Prostate gland (tissue), 2 donors: Measurements from ENCODE around the gene HPS3. TPM values are rescaled to one million over a fixed set of nuclear protein-coding genes. Genes with fewer than 3 reads are reported as not detected.
A peak's percentile ranks its signal among the peaks of the same experiment; 100 is the strongest.

Experiments
- DNase-seq: peaks from one replicate; pipeline ENCODE4 v3.0.0-alpha.2; 2019; ENCODE audit warnings: low spot score
- H3K27ac ChIP-seq, 2 donors: fragments of 200-600 bp; sonication (generic); 2 replicates each; pipeline ENCODE4 v1.5.1; 2017 to 2019
- H3K27me3 ChIP-seq: fragments of 200-600 bp; sonication (generic); replicated peaks from 2 replicates; pipeline ENCODE4 v1.5.1; 2019; ENCODE audit not compliant: insufficient read depth
- H3K36me3 ChIP-seq, 2 donors: fragments of 200-600 bp; sonication (generic); 1 replicate in 1 of 2; 2 replicates in 1 of 2; pipeline versions ENCODE4 v1.5.1 to v1.8.1; 2017 to 2019
- H3K4me1 ChIP-seq: fragments of 200-600 bp; sonication (generic); replicated peaks from 2 replicates; pipeline ENCODE4 v1.5.1; 2019
- H3K4me3 ChIP-seq, 2 donors: fragments of 200-600 bp; sonication (generic); 2 replicates each; pipeline ENCODE4 v1.5.1; 2017 to 2019
- H3K9me3 ChIP-seq: fragments of 200-600 bp; sonication (generic); 2 replicates; pipeline ENCODE4 v1.5.1; 2017
- POLR2A ChIP-seq: fragments of 450-650 bp; IDR thresholded peaks from one replicate; pipeline ENCODE4 v1.6.1; 2016; ENCODE audit warnings: antibody characterized with exemption, mild to moderate bottlenecking
- POLR2AphosphoS5 ChIP-seq: sonication (generic); formaldehyde crosslinking; IDR thresholded peaks from one replicate; pipeline ENCODE4 v1.6.1; 2017; ENCODE audit warnings: antibody characterized with exemption
- WGBS: methylation state at CpG from one replicate; pipeline ENCODE4 v1.1.5; 2018; 5-methylcytosine and 5-hydroxymethylcytosine counted together
- intact Hi-C: fragments of 100-400 bp; cut with DNase I; formaldehyde crosslinking; loops from one replicate; pipeline ENCODE4 v1.14.2; 2022
- total RNA-seq, 2 donors: library from RNA; depleted of rRNA; stranded (reverse); fragments of >200 nt; gene quantifications; one replicate each; pipeline ENCODE4 v1.1.0, GENCODE V29; 2016
- TF ChIP-seq, protein P1 (sequence below), 4 experiments: fragments of 200-600 bp in 2 of 4; fragments of 450-650 bp in 2 of 4; sonication (generic) in 2 of 4; IDR thresholded peaks; 1 replicate in 3 of 4; 2 replicates in 1 of 4; pipeline ENCODE4 v1.5.1; 2016 to 2019; ENCODE audit warnings: antibody characterized with exemption in 4 of 4, mild to moderate bottlenecking in 2 of 4, moderate library complexity in 2 of 4

HPS3 gene, protein sequence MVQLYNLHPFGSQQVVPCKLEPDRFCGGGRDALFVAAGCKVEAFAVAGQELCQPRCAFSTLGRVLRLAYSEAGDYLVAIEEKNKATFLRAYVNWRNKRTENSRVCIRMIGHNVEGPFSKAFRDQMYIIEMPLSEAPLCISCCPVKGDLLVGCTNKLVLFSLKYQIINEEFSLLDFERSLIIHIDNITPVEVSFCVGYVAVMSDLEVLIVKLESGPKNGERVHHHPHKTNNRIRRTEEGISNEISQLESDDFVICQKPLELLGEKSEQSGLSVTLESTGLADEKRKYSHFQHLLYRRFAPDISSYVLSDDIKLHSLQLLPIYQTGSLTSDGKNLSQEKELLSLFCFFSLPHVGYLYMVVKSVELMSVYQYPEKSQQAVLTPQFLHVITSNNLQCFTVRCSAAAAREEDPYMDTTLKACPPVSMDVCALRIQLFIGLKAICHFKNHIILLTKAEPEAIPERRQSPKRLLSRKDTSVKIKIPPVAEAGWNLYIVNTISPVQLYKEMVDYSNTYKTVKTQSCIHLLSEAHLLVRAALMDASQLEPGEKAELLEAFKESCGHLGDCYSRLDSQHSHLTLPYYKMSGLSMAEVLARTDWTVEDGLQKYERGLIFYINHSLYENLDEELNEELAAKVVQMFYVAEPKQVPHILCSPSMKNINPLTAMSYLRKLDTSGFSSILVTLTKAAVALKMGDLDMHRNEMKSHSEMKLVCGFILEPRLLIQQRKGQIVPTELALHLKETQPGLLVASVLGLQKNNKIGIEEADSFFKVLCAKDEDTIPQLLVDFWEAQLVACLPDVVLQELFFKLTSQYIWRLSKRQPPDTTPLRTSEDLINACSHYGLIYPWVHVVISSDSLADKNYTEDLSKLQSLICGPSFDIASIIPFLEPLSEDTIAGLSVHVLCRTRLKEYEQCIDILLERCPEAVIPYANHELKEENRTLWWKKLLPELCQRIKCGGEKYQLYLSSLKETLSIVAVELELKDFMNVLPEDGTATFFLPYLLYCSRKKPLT
- 10 to 100 TPM; 17.6 to 25.2 TPM for total RNA-seq

DNA sequence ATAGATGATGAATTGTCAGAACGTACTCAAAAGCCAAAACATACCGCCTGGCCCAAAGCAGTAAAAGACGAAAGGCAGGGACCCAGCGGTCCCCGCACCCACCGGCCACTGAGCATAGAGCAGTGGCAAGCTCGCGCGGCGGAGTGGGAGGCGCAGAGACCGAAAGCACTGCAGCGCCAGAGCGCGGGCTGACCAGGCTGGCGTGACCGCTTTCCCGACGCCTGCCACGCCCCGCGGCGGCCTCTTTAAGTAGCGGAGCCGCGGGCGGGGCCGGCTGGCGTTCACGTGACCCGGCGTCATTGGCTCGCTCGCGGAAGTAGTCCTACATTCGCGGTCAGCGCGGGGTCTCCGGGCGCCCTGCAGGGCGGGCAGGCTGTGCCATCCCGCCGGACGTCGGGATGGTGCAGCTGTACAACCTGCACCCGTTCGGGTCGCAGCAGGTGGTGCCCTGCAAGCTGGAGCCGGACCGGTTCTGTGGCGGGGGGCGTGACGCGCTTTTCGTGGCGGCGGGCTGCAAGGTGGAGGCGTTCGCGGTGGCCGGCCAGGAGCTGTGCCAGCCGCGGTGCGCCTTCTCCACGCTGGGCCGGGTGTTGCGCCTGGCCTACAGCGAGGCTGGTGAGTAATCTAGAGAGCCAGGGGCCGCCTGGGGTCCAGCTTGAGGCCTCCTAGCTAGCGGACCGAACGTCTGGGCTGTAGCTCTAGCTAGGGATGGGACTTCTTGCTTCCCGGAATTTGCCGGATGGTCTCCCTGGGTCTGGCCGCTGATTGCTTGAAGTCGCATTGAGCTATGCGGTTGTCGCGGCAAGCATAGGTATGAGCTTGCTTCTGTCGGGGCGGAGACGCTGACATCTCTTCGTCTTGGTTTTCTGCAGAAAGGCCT, at the start of gene HPS3:
Gene HPS3, plus strand, starts transcription at position 313 of the 880 bp plus-strand sequence. Its CDS starts 86 bp downstream, at position 399.
- no peaks in the 10 kb centered on the region for H3K9me3 ChIP-seq
- H3K4me1 ChIP-seq, result no peaks in the 10 kb centered on the region
- H3K36me3 ChIP-seq, result no peaks in the 10 kb centered on the region
- intact Hi-C loops, result loop anchor here (5.0 to 10.0 kb wide), 3 partner anchors 42 to 172 kb away; partner anchors contain the start of genes GYG1 and HLTF
- peak within 1 kb of the TSS; percentile 96 for H3K4me3 ChIP-seq
- no peaks in the 10 kb centered on the region for H3K27me3 ChIP-seq
- DNase-seq, result peak; percentile 89
- TF ChIP-seq, protein P1, sequence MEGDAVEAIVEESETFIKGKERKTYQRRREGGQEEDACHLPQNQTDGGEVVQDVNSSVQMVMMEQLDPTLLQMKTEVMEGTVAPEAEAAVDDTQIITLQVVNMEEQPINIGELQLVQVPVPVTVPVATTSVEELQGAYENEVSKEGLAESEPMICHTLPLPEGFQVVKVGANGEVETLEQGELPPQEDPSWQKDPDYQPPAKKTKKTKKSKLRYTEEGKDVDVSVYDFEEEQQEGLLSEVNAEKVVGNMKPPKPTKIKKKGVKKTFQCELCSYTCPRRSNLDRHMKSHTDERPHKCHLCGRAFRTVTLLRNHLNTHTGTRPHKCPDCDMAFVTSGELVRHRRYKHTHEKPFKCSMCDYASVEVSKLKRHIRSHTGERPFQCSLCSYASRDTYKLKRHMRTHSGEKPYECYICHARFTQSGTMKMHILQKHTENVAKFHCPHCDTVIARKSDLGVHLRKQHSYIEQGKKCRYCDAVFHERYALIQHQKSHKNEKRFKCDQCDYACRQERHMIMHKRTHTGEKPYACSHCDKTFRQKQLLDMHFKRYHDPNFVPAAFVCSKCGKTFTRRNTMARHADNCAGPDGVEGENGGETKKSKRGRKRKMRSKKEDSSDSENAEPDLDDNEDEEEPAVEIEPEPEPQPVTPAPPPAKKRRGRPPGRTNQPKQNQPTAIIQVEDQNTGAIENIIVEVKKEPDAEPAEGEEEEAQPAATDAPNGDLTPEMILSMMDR (IDR thresholded peaks at IDR 0.05), result peak in 2 of 4 experiments; percentile 17 to 28
- peak; percentile 98 for TF ChIP-seq POLR2A
- TF ChIP-seq POLR2AphosphoS5, result peak; percentile 97
- peak within 1 kb of the TSS; percentile 78 to 84 for H3K27ac ChIP-seq
- WGBS, result under 1% methylated on average over 72 of the region's 84 CpGs

DNA sequence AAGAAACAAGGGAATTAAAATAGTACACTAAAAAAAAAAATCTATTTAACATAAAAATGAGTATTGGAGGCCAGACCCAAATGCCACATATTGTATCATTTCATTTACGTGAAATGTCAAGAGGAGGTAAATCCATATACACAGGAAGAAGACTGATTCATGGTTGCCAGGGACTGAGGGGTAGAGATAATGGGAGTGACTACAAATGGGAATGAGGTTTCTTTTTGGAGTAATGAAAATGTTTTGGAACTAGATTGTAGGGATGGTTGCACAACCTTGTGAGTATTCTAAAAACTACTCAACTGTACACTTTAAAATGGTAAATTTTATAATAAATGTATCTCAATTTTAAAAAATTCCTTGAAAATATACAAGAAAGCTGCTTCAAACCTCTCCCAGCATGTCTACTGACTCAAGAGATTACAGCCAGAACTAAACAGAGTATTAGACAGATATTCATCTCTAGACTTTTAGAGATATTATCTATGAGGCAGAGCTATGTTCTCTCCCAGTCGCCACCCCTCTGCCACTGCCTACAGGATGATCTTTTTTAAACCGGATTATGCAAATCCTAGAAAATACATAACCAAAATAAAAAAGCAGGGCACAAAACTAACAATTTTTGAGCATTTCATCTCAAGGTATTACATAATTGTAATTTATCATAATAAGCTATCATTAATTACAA, 49.3 kb upstream of the HPS3 start:
- Histone ChIP-seq H3K9me3 (no peaks in the 10 kb centered on the region), H3K4me1 (no peaks in the 10 kb centered on the region), H3K4me3 (no peak overlapping the region), H3K36me3 (no peaks in the 10 kb centered on the region), H3K27me3 (no peaks in the 10 kb centered on the region), H3K27ac (no peak overlapping the region)
- DNase-seq, result no peak
- intact Hi-C loops, result loop anchor here (10.0 kb wide), 1 partner anchor 65 kb away; no protein-coding TSS in a partner anchor
- TF ChIP-seq POLR2AphosphoS5 (no peak), POLR2A (no peak)
- TF ChIP-seq, protein P1 (IDR thresholded peaks at IDR 0.05), result no peak
- WGBS, result 87% methylated on average over 3 of the region's 3 CpGs

DNA sequence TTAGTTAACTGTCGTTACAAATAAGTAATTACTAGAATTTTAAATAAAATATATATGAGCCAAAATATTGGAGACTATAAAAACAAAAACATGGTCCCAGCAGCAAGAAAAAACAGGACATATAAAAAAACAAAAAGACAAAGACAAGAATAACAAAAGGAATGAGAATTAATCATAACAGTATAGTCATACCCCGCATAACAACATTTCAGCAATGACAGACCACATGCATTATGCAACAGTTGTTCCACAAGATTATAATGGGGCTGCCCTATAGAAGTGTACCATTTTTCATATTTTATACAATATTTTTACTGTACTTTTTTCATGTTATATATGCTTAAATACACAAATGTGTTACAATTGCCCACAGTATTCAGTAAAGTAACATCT, 48.7 kb upstream of the HPS3 start:
- intact Hi-C loops, result loop anchor here (10.0 kb wide), 1 partner anchor 66 kb away; no protein-coding TSS in a partner anchor

More for the DNA sequence above, 48.7 kb upstream of the HPS3 start:
- H3K27ac ChIP-seq, result no peak overlapping the region
- no peaks in the 10 kb centered on the region for H3K9me3 ChIP-seq
- 96% methylated on average over 2 of the region's 2 CpGs for whole genome bisulfite sequencing
- no peaks in the 10 kb centered on the region for H3K36me3 ChIP-seq
- TF ChIP-seq, protein P1 (IDR thresholded peaks at IDR 0.05), result no peak
- TF ChIP-seq POLR2A (no peak), POLR2AphosphoS5 (no peak)
- no peak overlapping the region for H3K4me3 ChIP-seq
- no peaks in the 10 kb centered on the region for H3K27me3 ChIP-seq
- no peak for DNase-seq
- no peaks in the 10 kb centered on the region for H3K4me1 ChIP-seq
